Germinal center (tissue), 1 donor: ENCODE data around the gene FRA10AC1.

Experiments
- DNase-seq: peaks from one replicate; pipeline ENCODE4 v3.0.0; 2012; ENCODE audit warnings: mixed read lengths, low spot score

FRA10AC1 gene

DNA sequence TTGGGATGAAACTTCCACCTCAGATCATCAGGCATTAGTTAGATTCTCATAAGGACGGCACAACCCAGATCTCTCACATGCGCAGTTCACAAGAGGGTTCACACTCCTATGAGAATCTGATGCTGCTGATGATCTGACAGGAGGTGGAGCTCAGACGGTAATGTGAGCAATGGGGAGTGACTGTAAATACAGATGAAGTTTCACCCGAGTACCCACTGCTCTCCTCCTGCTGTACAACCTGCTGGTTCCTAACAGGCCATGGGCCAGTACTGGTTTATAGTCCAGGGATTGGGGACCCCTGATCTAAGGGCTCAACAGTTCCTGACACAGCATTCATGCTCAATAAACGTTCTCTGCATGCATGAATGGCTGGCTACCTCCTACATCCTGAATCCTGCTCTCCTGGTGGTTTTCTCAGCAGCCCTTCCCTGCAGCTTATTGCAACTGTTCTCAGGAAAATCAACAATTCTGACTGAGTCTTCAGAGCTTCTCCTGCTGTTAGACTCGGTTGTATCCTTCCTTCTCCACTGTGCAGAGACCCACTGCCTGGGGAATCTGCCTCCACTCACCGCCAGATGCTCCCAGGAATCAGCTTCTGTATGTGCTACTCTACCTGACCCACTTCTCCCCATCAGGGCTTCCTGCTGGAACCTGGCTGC, 72.6 kb downstream of the FRA10AC1 start:
- no peak for DNase-seq

DNA sequence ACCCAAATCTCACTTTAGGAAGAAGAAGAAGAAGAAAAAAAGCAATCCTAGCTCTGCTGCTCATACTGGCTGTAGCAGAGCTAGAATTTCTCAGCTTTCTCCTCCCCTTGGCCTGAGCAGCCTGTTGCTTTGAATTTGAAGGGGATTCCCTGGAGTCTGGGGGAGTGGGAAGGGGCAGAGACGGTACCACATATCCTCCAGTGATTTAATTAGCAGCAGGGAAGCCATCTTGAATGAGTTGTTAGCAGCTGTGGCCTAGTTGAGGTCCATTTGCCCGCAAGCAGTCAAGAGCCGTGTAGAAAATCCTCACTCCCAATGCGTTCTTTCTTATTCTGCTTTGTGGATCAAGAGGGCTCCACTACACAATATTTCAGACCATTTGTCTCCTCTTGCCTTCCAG, 73.5 kb downstream of the FRA10AC1 start:
- no peak for DNase-seq

DNA sequence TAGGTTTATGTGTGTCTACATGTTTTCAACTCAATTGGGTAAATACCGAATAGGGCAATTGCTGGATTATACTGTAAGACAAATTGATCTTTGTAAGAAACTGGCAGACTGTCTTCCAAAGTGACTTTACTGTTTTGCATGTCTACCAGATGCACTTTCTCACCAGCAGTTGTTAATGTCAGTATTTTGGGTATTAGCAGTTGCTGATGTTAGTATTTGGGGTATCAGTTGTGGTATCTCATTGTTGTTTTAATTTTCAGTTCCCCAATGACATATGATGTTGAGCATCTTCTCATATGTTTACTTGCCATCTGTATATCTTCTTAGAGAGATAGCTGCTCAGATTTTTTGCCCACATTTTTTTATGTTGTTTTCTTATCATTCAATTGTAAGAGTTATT, 79.5 kb downstream of the FRA10AC1 start:
- no peak for DNase-seq

DNA sequence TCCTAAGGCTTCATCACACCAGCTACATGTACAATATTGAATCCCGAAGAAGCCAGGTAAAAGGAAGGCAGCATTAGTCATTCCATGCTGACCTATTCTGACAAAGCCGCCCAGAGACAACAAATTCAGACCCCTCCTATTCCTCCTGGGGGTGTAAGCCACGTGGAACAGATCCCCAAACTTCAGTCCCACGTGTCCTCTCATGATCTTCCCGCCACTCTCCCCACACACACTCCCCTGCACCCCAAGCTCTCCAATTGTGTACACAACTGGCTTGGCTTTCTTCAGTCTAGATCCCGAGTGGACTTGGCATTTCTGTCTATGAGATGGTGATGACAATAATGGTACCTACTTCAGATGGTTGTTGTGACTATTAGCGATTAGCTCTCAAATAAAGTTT, 81.5 kb downstream of the FRA10AC1 start:
- DNase-seq = no peak
